ENCODE data around the gene CDC42SE1.

The CDC42SE1 gene

DNA sequence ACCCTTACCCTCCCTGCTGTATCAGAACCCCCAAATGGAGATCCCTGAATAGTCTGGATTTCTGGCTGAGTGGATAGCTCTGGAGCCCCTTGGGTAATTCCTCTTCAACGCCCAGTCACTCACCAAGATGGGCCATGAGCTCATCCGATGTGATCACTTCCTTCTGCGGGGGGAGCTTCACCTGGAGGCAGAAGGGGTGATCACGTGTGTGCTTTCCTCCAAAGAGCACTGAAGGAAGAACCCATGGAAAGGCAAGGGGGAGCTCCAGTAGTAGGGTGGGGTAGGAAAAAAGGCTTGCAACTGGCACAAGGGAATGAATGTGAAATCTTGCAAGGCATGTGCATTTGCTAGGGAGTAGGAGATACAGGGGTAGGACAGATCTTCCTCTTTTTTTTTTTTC lies 57.8 kb downstream of the CDC42SE1 start:
- TF ChIP-seq, protein P1, sequence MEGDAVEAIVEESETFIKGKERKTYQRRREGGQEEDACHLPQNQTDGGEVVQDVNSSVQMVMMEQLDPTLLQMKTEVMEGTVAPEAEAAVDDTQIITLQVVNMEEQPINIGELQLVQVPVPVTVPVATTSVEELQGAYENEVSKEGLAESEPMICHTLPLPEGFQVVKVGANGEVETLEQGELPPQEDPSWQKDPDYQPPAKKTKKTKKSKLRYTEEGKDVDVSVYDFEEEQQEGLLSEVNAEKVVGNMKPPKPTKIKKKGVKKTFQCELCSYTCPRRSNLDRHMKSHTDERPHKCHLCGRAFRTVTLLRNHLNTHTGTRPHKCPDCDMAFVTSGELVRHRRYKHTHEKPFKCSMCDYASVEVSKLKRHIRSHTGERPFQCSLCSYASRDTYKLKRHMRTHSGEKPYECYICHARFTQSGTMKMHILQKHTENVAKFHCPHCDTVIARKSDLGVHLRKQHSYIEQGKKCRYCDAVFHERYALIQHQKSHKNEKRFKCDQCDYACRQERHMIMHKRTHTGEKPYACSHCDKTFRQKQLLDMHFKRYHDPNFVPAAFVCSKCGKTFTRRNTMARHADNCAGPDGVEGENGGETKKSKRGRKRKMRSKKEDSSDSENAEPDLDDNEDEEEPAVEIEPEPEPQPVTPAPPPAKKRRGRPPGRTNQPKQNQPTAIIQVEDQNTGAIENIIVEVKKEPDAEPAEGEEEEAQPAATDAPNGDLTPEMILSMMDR (IDR thresholded peaks at IDR 0.05; ENCODE audit: insufficient read depth, low read length, poor library complexity, severe bottlenecking): no peak
- H3K27me3 ChIP-seq (replicated peaks; ENCODE audit: control insufficient read depth, insufficient read depth, low read length): no peaks in the 10 kb centered on the region
- H3K36me3 ChIP-seq (ENCODE audit: control insufficient read depth, insufficient read depth, low read length): no peaks in the 10 kb centered on the region; the same call in 1 of the 2 replicates
- DNase-seq (ENCODE audit: extremely low read depth, insufficient read length): no peak
- H3K4me3 ChIP-seq (replicated peaks; ENCODE audit: low read depth, low read length): no peak overlapping the region
